Endodermal cell (in vitro differentiated cells): ENCODE results near the gene SLC24A3. TPM values are rescaled to one million over a fixed set of nuclear protein-coding genes. Genes with fewer than 3 reads are reported as not detected.

Experiments
- DNase-seq: peaks from one replicate; pipeline ENCODE4 v3.0.0-alpha.2; 2017
- H3K27ac ChIP-seq: 2 replicates; pipeline ENCODE4 v1.5.1; 2013; ENCODE audit warnings: mild to moderate bottlenecking, low read depth, low read length, moderate library complexity
- H3K27me3 ChIP-seq: 2 replicates; pipeline ENCODE4 v1.6.1; 2013; ENCODE audit warnings: mild to moderate bottlenecking, low read length, moderate library complexity; ENCODE audit not compliant: insufficient read depth, control insufficient read depth, poor library complexity, severe bottlenecking
- H3K36me3 ChIP-seq: 2 replicates; pipeline ENCODE4 v1.7.0; 2013; ENCODE audit warnings: mild to moderate bottlenecking, low read length, moderate library complexity; ENCODE audit not compliant: control insufficient read depth, insufficient read depth
- H3K4me1 ChIP-seq: one replicate; pipeline ENCODE4 v1.7.0; 2013; ENCODE audit warnings: low read length; ENCODE audit not compliant: control insufficient read depth, insufficient read depth
- H3K4me3 ChIP-seq: 2 replicates; pipeline ENCODE4 v1.5.1; 2013; ENCODE audit warnings: mild to moderate bottlenecking, low read length, moderate library complexity
- H3K9ac ChIP-seq: 2 replicates; pipeline ENCODE4 v1.6.1; 2013; ENCODE audit warnings: mild to moderate bottlenecking, low read length, moderate library complexity; ENCODE audit not compliant: poor library complexity, severe bottlenecking; ENCODE audit errors: extremely low read depth
- H3K9me3 ChIP-seq: 2 replicates; pipeline ENCODE4 v1.6.1; 2013; ENCODE audit warnings: mild to moderate bottlenecking, low read length, moderate library complexity; ENCODE audit not compliant: control insufficient read depth
- H3K27ac Mint-ChIP-seq: 2 replicates; pipeline ENCODE4 v1.8.0; 2020; ENCODE audit warnings: mixed read lengths
- H3K27me3 Mint-ChIP-seq: 2 replicates; pipeline ENCODE4 v1.8.0; 2021; ENCODE audit warnings: mild to moderate bottlenecking, mixed read lengths; ENCODE audit not compliant: insufficient read depth
- H3K36me3 Mint-ChIP-seq: 2 replicates; pipeline ENCODE4 v1.8.0; 2020; ENCODE audit warnings: low read depth, mixed read lengths
- H3K4me1 Mint-ChIP-seq: 2 replicates; pipeline ENCODE4 v1.8.0; 2020; ENCODE audit warnings: mixed read lengths
- H3K4me3 Mint-ChIP-seq: 2 replicates; pipeline ENCODE4 v1.8.0; 2020; ENCODE audit warnings: mild to moderate bottlenecking, moderate library complexity, mixed read lengths
- H3K9me3 Mint-ChIP-seq: 2 replicates; pipeline ENCODE4 v1.8.0; 2020; ENCODE audit warnings: mild to moderate bottlenecking, mixed read lengths
- CTCF ChIP-seq: fragments of 200-600 bp; sonication (generic); conservative IDR thresholded peaks from 2 replicates; pipeline ENCODE4 v1.5.0; 2021; ENCODE audit warnings: antibody characterized with exemption, mild to moderate bottlenecking
- WGBS, 2 experiments: methylation state at CpG; one replicate each; pipeline versions ENCODE4 v1.1.5 to v1.1.7; 2013; ENCODE audit warnings: missing lambda C conversion rate in 2 of 2, mixed read lengths in 1 of 2; ENCODE audit not compliant: insufficient coverage in 1 of 2, insufficient read length in 1 of 2; 5-methylcytosine and 5-hydroxymethylcytosine counted together
- total RNA-seq, 2 donors: library from RNA; stranded (reverse); fragmentation: NEBNext Ultra II Directional in 1 of 2; extraction: Animal tissue kit (Norgen Biotek cat#: 25700) in 1 of 2; gene quantifications; 2 replicates in 1 of 2; 3 replicates in 1 of 2; pipeline ENCODE4 v1.2.1, GENCODE V29; 2021

The SLC24A3 gene
- total RNA-seq, 2 donors from 2014 or later, result 1.5 to 1.8 TPM

- Histone ChIP-seq H3K36me3 (peaks cover 7% of the 10 kb centered on the region), H3K4me3 (no peak overlapping the region), H3K9me3 (peaks cover 29% of the 10 kb centered on the region), H3K27ac (no peak overlapping the region), H3K27me3 (no peaks in the 10 kb centered on the region), H3K9ac (no peak overlapping the region), H3K4me1 (no peaks in the 10 kb centered on the region)
- Mint-ChIP-seq H3K4me1 (peaks cover 1% of the 10 kb centered on the region), H3K27ac (no peak overlapping the region), H3K36me3 (peaks cover 15% of the 10 kb centered on the region), H3K9me3 (peaks cover 61% of the 10 kb centered on the region), H3K4me3 (no peak overlapping the region), H3K27me3 (peaks cover 13% of the 10 kb centered on the region)
- DNase-seq, result no peak
- TF ChIP-seq CTCF, result no peak
- 83% methylated on average over 2 of the region's 2 CpGs; no CpG with 5 or more reads in 1 of the 2 experiments for WGBS, 2 experiments
These were observed 469.8 kb downstream of the SLC24A3 start for GRCh38 chr20:19682249-19682648.

GRCh38 chr20:19683188-19683587 is 470.7 kb downstream of the SLC24A3 start:
- H3K27ac ChIP-seq, result no peak overlapping the region
- peaks cover 13% of the 10 kb centered on the region for H3K27me3 Mint-ChIP-seq
- no peak overlapping the region for H3K9ac ChIP-seq
- H3K36me3 ChIP-seq, result peaks cover 7% of the 10 kb centered on the region
- H3K4me3 Mint-ChIP-seq, result no peak overlapping the region
- no peak for DNase-seq
- peaks cover 15% of the 10 kb centered on the region for H3K36me3 Mint-ChIP-seq
- peaks cover 56% of the 10 kb centered on the region for H3K9me3 Mint-ChIP-seq
- H3K4me1 ChIP-seq, result no peaks in the 10 kb centered on the region
- no peak overlapping the region for H3K4me3 ChIP-seq
- TF ChIP-seq CTCF, result no peak
- WGBS, 2 experiments, result 85 to 90% methylated on average over 3 of the region's 3 CpGs
- H3K27ac Mint-ChIP-seq, result no peak overlapping the region
- H3K9me3 ChIP-seq, result peaks cover 29% of the 10 kb centered on the region
- H3K27me3 ChIP-seq, result no peaks in the 10 kb centered on the region
- no peaks in the 10 kb centered on the region for H3K4me1 Mint-ChIP-seq

- Mint-ChIP-seq H3K36me3 (peaks cover 15% of the 10 kb centered on the region), H3K4me1 (no peaks in the 10 kb centered on the region), H3K9me3 (peaks cover 54% of the 10 kb centered on the region), H3K4me3 (no peak overlapping the region), H3K27ac (no peak overlapping the region), H3K27me3 (peaks cover 13% of the 10 kb centered on the region)
- 95 to 97% methylated on average over 3 of the region's 3 CpGs for WGBS, 2 experiments
- no peak for TF ChIP-seq CTCF
- no peaks in the 10 kb centered on the region for H3K27me3 ChIP-seq
- H3K9me3 ChIP-seq, result peaks cover 29% of the 10 kb centered on the region
- H3K4me3 ChIP-seq, result no peak overlapping the region
- H3K9ac ChIP-seq, result no peak overlapping the region
- H3K36me3 ChIP-seq, result peaks cover 7% of the 10 kb centered on the region
- DNase-seq, result no peak
- H3K4me1 ChIP-seq, result no peaks in the 10 kb centered on the region
- H3K27ac ChIP-seq, result no peak overlapping the region
These were observed 471.4 kb downstream of the SLC24A3 start for GRCh38 chr20:19683822-19684221.
